ENCODE data around the gene APCDD1L.
A peak's percentile ranks its signal among the peaks of the same experiment; 100 is the strongest.

APCDD1L gene

GRCh38 chr20:58549231-58550209, 34.3 kb upstream of the APCDD1L start:
- Histone ChIP-seq H3K9ac (ENCODE audit: insufficient read length, low read depth) (no peak overlapping the region), H3K27me3 (ENCODE audit: insufficient read depth, insufficient read length) (peaks cover 3% of the 10 kb centered on the region), H3K9me3 (ENCODE audit: insufficient read depth, low read length) (no peaks in the 10 kb centered on the region), H3K4me1 (ENCODE audit: insufficient read depth, insufficient read length) (peaks cover 2% of the 10 kb centered on the region), H3K4me3 (ENCODE audit: insufficient read length, low read depth) (no peak overlapping the region), H3K36me3 (ENCODE audit: insufficient read depth, insufficient read length, low read length) (no peaks in the 10 kb centered on the region)
- no peak for DNase-seq (ENCODE audit: low read depth, low spot score)
- TF ChIP-seq SUZ12 (IDR thresholded peaks at IDR 0.05; ENCODE audit: extremely low read depth, insufficient read depth, insufficient read length): no peak
- no peak for TF ChIP-seq ZNF274 (IDR thresholded peaks at IDR 0.05; ENCODE audit: low read depth, low read length)
- no peak for TF ChIP-seq YY1 (IDR thresholded peaks at IDR 0.05; ENCODE audit: insufficient read depth, insufficient read length)

- H3K4me3 ChIP-seq (ENCODE audit: insufficient read length, low read depth): no peak overlapping the region
- no peak for TF ChIP-seq ZNF274 (IDR thresholded peaks at IDR 0.05; ENCODE audit: low read depth, low read length)
- no peak for TF ChIP-seq YY1 (IDR thresholded peaks at IDR 0.05; ENCODE audit: insufficient read depth, insufficient read length)
- TF ChIP-seq SUZ12 (IDR thresholded peaks at IDR 0.05; ENCODE audit: extremely low read depth, insufficient read depth, insufficient read length): no peak
- no peaks in the 10 kb centered on the region for H3K4me1 ChIP-seq (ENCODE audit: insufficient read depth, insufficient read length)
- no peaks in the 10 kb centered on the region for H3K36me3 ChIP-seq (ENCODE audit: insufficient read depth, insufficient read length, low read length)
- peaks cover 3% of the 10 kb centered on the region for H3K27me3 ChIP-seq (ENCODE audit: insufficient read depth, insufficient read length)
- H3K9ac ChIP-seq (ENCODE audit: insufficient read length, low read depth): no peak overlapping the region
- H3K9me3 ChIP-seq (ENCODE audit: insufficient read depth, low read length): no peaks in the 10 kb centered on the region
- DNase-seq (ENCODE audit: low read depth, low spot score): no peak
These were observed 32.6 kb upstream of the APCDD1L start for GRCh38 chr20:58547623-58548475.

DNA sequence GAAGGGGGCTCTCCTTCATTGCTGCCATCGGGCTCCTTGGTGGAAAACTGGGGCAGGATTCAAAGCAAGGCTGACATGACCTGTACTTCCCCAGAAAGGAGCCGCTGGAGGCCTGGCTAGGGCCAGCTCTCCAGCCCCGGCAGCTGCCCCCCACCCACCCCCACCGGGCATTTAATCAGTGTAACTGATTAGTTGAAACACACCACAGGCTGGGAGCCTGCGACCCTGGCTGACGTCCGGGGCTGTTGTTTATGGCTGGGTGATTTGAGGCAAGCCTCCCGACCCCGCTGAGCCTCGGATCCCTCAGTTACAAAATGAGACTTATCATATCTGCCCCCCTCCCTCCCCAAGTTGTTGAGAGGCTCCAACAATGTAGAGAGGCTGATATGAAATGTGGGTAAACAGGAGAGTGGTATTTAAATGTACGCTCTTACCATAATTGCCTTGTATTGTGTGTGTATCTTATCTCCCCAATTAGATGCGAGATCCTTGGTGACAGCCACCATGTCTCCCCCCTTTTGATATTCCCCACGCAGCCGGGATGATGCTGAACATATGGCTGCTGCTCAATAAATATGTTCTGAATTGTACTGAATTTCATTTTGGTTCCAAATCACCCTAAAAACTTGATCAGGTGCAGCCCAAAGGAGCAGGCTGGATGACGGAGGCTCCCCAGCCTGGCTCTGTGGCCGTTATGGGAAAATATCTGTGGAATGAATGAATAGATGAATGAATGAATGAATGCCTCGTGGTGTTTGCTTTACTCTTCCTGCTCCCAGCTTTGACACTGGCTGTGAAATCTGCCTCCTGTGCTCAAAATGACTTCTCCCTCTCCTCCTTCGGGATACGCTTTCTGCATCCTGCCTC, 31.8 kb upstream of the APCDD1L start:
- TF ChIP-seq YY1 (IDR thresholded peaks at IDR 0.05; ENCODE audit: insufficient read depth, insufficient read length): no peak
- no peak for TF ChIP-seq SUZ12 (IDR thresholded peaks at IDR 0.05; ENCODE audit: extremely low read depth, insufficient read depth, insufficient read length)
- no peak for TF ChIP-seq ZNF274 (IDR thresholded peaks at IDR 0.05; ENCODE audit: low read depth, low read length)
- no peak for DNase-seq (ENCODE audit: low read depth, low spot score)

DNA sequence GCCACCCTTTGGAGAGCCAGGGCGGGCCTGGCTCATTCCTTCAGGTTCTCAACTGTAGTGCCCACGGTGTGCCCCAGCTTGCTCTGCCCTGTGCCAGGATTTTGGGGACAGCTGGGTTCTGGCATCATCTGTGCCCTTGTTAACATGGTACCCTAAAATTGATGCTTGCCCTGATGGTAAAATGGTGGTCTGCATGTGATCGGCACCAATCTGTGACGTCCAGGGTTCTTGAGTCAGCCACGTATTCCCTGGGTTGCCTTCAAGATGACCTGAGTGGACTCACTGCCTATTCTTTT, 31.2 kb upstream of the APCDD1L start:
- TF ChIP-seq ZNF274 (IDR thresholded peaks at IDR 0.05; ENCODE audit: low read depth, low read length) (no peak), YY1 (IDR thresholded peaks at IDR 0.05; ENCODE audit: insufficient read depth, insufficient read length) (no peak), SUZ12 (IDR thresholded peaks at IDR 0.05; ENCODE audit: extremely low read depth, insufficient read depth, insufficient read length) (no peak)
- Histone ChIP-seq H3K36me3 (ENCODE audit: insufficient read depth, insufficient read length, low read length) (no peaks in the 10 kb centered on the region), H3K4me1 (ENCODE audit: insufficient read depth, insufficient read length) (no peaks in the 10 kb centered on the region), H3K27me3 (ENCODE audit: insufficient read depth, insufficient read length) (peaks cover 3% of the 10 kb centered on the region), H3K4me3 (ENCODE audit: insufficient read length, low read depth) (no peak overlapping the region), H3K9me3 (ENCODE audit: insufficient read depth, low read length) (no peaks in the 10 kb centered on the region), H3K9ac (ENCODE audit: insufficient read length, low read depth) (no peak overlapping the region)
- no peak for DNase-seq (ENCODE audit: low read depth, low spot score)

More for the DNA sequence above, 31.8 kb upstream of the APCDD1L start:
- H3K27me3 ChIP-seq (ENCODE audit: insufficient read depth, insufficient read length): peaks cover 3% of the 10 kb centered on the region
- H3K9ac ChIP-seq (ENCODE audit: insufficient read length, low read depth): no peak overlapping the region
- no peaks in the 10 kb centered on the region for H3K9me3 ChIP-seq (ENCODE audit: insufficient read depth, low read length)
- no peaks in the 10 kb centered on the region for H3K4me1 ChIP-seq (ENCODE audit: insufficient read depth, insufficient read length)
- H3K36me3 ChIP-seq (ENCODE audit: insufficient read depth, insufficient read length, low read length): no peaks in the 10 kb centered on the region
- no peak overlapping the region for H3K4me3 ChIP-seq (ENCODE audit: insufficient read length, low read depth)

DNA sequence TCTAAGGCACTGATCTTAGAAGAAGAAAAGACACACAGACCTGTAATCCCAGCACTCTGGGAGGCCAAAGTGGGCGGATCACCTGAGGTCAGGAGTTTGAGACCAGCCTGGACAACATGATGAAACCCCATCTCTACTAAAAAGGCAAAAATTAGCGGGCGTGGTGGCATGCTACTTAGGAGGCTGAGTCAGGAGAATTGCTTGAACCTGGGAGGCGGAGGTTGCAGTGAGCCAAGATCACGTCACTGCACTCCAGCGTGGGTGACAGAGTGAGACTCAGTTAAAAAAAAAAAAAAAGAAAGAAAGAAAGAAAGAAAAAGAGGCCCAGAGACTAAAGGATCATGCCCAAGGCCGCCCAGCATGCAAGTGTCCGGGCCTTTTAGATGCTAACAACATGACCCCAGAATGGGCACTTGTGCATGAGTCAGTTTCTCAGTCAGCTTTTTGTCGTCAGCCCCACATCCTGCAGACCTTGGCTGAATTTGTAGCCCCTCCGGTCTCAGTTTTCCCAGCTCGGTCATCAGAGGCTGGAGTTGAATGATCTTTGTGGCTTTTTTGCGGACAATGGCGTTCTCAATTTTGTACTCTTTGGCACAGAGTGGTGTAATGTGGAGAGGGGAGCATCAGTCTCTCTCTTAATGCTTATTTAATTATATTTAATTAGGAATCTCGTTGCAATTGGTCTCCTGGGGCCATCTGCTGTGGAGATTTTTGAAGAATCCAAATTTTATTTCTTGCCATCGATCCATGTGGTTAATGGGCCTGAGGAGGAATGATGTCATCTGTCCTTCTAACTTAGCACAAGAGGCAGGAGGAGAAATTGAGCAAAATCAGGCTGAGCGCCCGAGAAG, 30.6 kb upstream of the APCDD1L start:
- Histone ChIP-seq H3K4me3 (ENCODE audit: insufficient read length, low read depth) (no peak overlapping the region), H3K9ac (ENCODE audit: insufficient read length, low read depth) (no peak overlapping the region), H3K36me3 (ENCODE audit: insufficient read depth, insufficient read length, low read length) (no peaks in the 10 kb centered on the region), H3K9me3 (ENCODE audit: insufficient read depth, low read length) (no peaks in the 10 kb centered on the region), H3K27me3 (ENCODE audit: insufficient read depth, insufficient read length) (peaks cover 3% of the 10 kb centered on the region), H3K4me1 (ENCODE audit: insufficient read depth, insufficient read length) (no peaks in the 10 kb centered on the region)
- peak; percentile 28 for DNase-seq (ENCODE audit: low read depth, low spot score)
- TF ChIP-seq ZNF274 (IDR thresholded peaks at IDR 0.05; ENCODE audit: low read depth, low read length): no peak
- no peak for TF ChIP-seq YY1 (IDR thresholded peaks at IDR 0.05; ENCODE audit: insufficient read depth, insufficient read length)
- no peak for TF ChIP-seq SUZ12 (IDR thresholded peaks at IDR 0.05; ENCODE audit: extremely low read depth, insufficient read depth, insufficient read length)

- Histone ChIP-seq H3K36me3 (ENCODE audit: insufficient read depth, insufficient read length, low read length) (no peaks in the 10 kb centered on the region), H3K9me3 (ENCODE audit: insufficient read depth, low read length) (peaks cover 3% of the 10 kb centered on the region; the same call in 1 of the 2 replicates)
- no peak for DNase-seq (ENCODE audit: low read depth, low spot score)
These were observed 29.7 kb upstream of the APCDD1L start for GRCh38 chr20:58544891-58545290.

More at GRCh38 chr20:58544891-58545290, 29.7 kb upstream of the APCDD1L start:
- H3K4me3 ChIP-seq (ENCODE audit: insufficient read length, low read depth): no peak overlapping the region
- no peak overlapping the region for H3K9ac ChIP-seq (ENCODE audit: insufficient read length, low read depth)
- peaks cover 3% of the 10 kb centered on the region for H3K27me3 ChIP-seq (ENCODE audit: insufficient read depth, insufficient read length)
- no peaks in the 10 kb centered on the region for H3K4me1 ChIP-seq (ENCODE audit: insufficient read depth, insufficient read length)
- TF ChIP-seq ZNF274 (IDR thresholded peaks at IDR 0.05; ENCODE audit: low read depth, low read length) (no peak), YY1 (IDR thresholded peaks at IDR 0.05; ENCODE audit: insufficient read depth, insufficient read length) (no peak), SUZ12 (IDR thresholded peaks at IDR 0.05; ENCODE audit: extremely low read depth, insufficient read depth, insufficient read length) (no peak)
